Lower leg skin (tissue), 4 donors: ENCODE data around the gene RALGDS. TPM values are rescaled to one million over a fixed set of nuclear protein-coding genes. Genes with fewer than 3 reads are reported as not detected.

ENCODE experiments used
- DNase-seq, 2 donors: peaks; one replicate each; pipeline ENCODE4 v3.0.0-alpha.2; 2019; ENCODE audit warnings: low spot score in 2 of 2
- H3K4me3 ChIP-seq: fragments of 200-600 bp; sonication (generic); 2 replicates; pipeline ENCODE4 v1.5.1; 2017; ENCODE audit warnings: mild to moderate bottlenecking, low read depth; ENCODE audit not compliant: poor library complexity, severe bottlenecking
- CTCF ChIP-seq, 3 donors: fragments of 450-650 bp; IDR thresholded peaks; one replicate each; pipeline ENCODE4 v1.5.1; 2016; ENCODE audit warnings: antibody characterized with exemption in 3 of 3, mild to moderate bottlenecking in 3 of 3, moderate library complexity in 2 of 3
- POLR2A ChIP-seq, 2 donors: fragments of 450-650 bp; IDR thresholded peaks; one replicate each; pipeline ENCODE4 v1.6.1; 2016 to 2017; ENCODE audit warnings: antibody characterized with exemption in 2 of 2, mild to moderate bottlenecking in 1 of 2, moderate library complexity in 1 of 2
- WGBS, 2 donors: methylation state at CpG; one replicate each; pipeline ENCODE4 v1.1.5; 2018; 5-methylcytosine and 5-hydroxymethylcytosine counted together
- intact Hi-C: fragments of 100-400 bp; cut with DNase I; formaldehyde crosslinking; loops from one replicate; pipeline ENCODE4 v1.15.0; 2023; ENCODE audit warnings: low total_unique reads
- total RNA-seq, 4 donors: library from RNA; depleted of rRNA; stranded (reverse); fragments of >200 nt; gene quantifications; one replicate each; pipeline ENCODE4 v1.1.0, GENCODE V29; 2016

RALGDS gene
- total RNA-seq, 4 donors from 2014 or later, result 95.0 to 176 (median 123) TPM

GRCh38 chr9:133104718-133105460, 16.2 kb downstream of the RALGDS start:
- H3K4me3 ChIP-seq, result no peak overlapping the region
- 85 to 86% methylated on average over 15 of the region's 15 CpGs for WGBS, 2 donors
- TF ChIP-seq POLR2A (IDR thresholded peaks at IDR 0.05), result no peak
- no peak for TF ChIP-seq CTCF (IDR thresholded peaks at IDR 0.05)
- intact Hi-C loops, result no loop called here
- DNase-seq, result peak in 1 of 2 donors; percentile 81

GRCh38 chr9:133103987-133104505, 17.0 kb downstream of the RALGDS start:
- WGBS, 2 donors, result 82 to 84% methylated on average over 12 of the region's 12 CpGs
- intact Hi-C loops, result loop anchor here (2.0 kb wide), 1 partner anchor 43 kb away; no protein-coding TSS in a partner anchor
- DNase-seq, result peak in 1 of 2 donors; percentile 82
- TF ChIP-seq CTCF (IDR thresholded peaks at IDR 0.05) (no peak), POLR2A (IDR thresholded peaks at IDR 0.05) (no peak)
- no peak overlapping the region for H3K4me3 ChIP-seq

GRCh38 chr9:133103183-133103986, 17.7 kb downstream of the RALGDS start:
- 48 to 52% methylated on average over 14 of the region's 14 CpGs for WGBS, 2 donors
- peak in 1 of 2 donors; percentile 93 for DNase-seq
- intact Hi-C loops, result loop anchor here (2.0 kb wide), 1 partner anchor 43 kb away; no protein-coding TSS in a partner anchor

GRCh38 chr9:133102190-133103021, 18.6 kb downstream of the RALGDS start:
- TF ChIP-seq POLR2A (IDR thresholded peaks at IDR 0.05) (no peak), CTCF (IDR thresholded peaks at IDR 0.05) (no peak)
- peak in 1 of 2 donors; percentile 76 for DNase-seq
- intact Hi-C loops, result loop anchor here (2.0 kb wide), 1 partner anchor 44 kb away; no protein-coding TSS in a partner anchor

More at GRCh38 chr9:133103183-133103986, 17.7 kb downstream of the RALGDS start:
- no peak for TF ChIP-seq POLR2A (IDR thresholded peaks at IDR 0.05)
- TF ChIP-seq CTCF (IDR thresholded peaks at IDR 0.05), result peak in 1 of 3 donors; percentile 65
- H3K4me3 ChIP-seq, result no peak overlapping the region

More at GRCh38 chr9:133102190-133103021, 18.6 kb downstream of the RALGDS start:
- WGBS, 2 donors, result 95 to 96% methylated on average over 20 of the region's 21 CpGs
- H3K4me3 ChIP-seq, result no peak overlapping the region
